Kidney (tissue), 22 donors: ENCODE results near the gene FGD1. TPM values are rescaled to one million over a fixed set of nuclear protein-coding genes. Genes with fewer than 3 reads are reported as not detected.
"Not testable (repeated sequence)": the region's sequence is repeated elsewhere in the genome, so short reads cannot be mapped to it uniquely, and the experiment has no call there.

Experiments
- DNase-seq, 5 donors: peaks; one replicate each; pipeline ENCODE4 v3.0.0-alpha.2; 2013 to 2020
- FAIRE-seq: peaks from 2 replicates; lab custom pipeline; 2012; peaks lifted over from hg19 to GRCh38; lab: Jason Lieb, UNC
- H3K27ac ChIP-seq, 2 donors: one replicate each; pipeline ENCODE4 v1.7.0; 2013; ENCODE audit warnings: low read depth in 2 of 2, low read length in 2 of 2, inconsistent platforms in 1 of 2
- H3K27me3 ChIP-seq: one replicate; pipeline ENCODE4 v1.7.1; 2013; ENCODE audit warnings: low read length, inconsistent platforms; ENCODE audit not compliant: control insufficient read depth, insufficient read depth
- H3K36me3 ChIP-seq, 3 donors: one replicate each; pipeline versions ENCODE4 v1.7.0 to v1.7.1; 2013; ENCODE audit warnings: low read length in 3 of 3, control low read depth in 1 of 3, inconsistent platforms in 1 of 3; ENCODE audit not compliant: insufficient read depth in 3 of 3, control insufficient read depth in 2 of 3
- H3K4me1 ChIP-seq, 3 donors: one replicate each; pipeline versions ENCODE4 v1.7.0 to v1.7.1; 2013; ENCODE audit warnings: low read length in 3 of 3, inconsistent platforms in 1 of 3, low read depth in 1 of 3; ENCODE audit not compliant: control insufficient read depth in 2 of 3, insufficient read depth in 2 of 3
- H3K4me3 ChIP-seq, 3 donors: one replicate each; pipeline versions ENCODE4 v1.7.0 to v1.8.1; 2013; ENCODE audit warnings: low read length in 3 of 3, control low read depth in 1 of 3, inconsistent platforms in 1 of 3
- H3K9ac ChIP-seq, 3 donors: one replicate each; pipeline versions ENCODE4 v1.7.0 to v1.7.1; 2013; ENCODE audit warnings: low read length in 3 of 3, control low read depth in 1 of 3, inconsistent platforms in 1 of 3
- H3K9me3 ChIP-seq, 3 donors: one replicate each; pipeline versions ENCODE4 v1.7.0 to v1.7.1; 2013; ENCODE audit warnings: low read length in 3 of 3, control low read depth in 1 of 3, inconsistent platforms in 1 of 3; ENCODE audit not compliant: control insufficient read depth in 2 of 3, insufficient read depth in 1 of 3
- CTCF ChIP-seq: IDR thresholded peaks from 3 replicates; pipeline ENCODE4 v1.5.1; 2012; ENCODE audit warnings: mild to moderate bottlenecking, moderate library complexity, borderline replicate concordance; ENCODE audit not compliant: insufficient read depth; ENCODE audit errors: extremely low read depth
- intact Hi-C: fragments of 100-400 bp; cut with DNase I; formaldehyde crosslinking; loops from one replicate; pipeline ENCODE4 v1.11.1; 2022
- long read RNA-seq, 10 donors: library from polyadenylated mRNA in 1 of 10; unstranded in 1 of 10; transcript quantifications; one replicate each; pipeline ENCODE4 v2.0.0 and lab custom pipeline, GENCODE V29; 2021 to 2026
- polyA plus RNA-seq: library from polyadenylated mRNA; stranded (reverse); fragments of 350-450 nt; fragmentation: Illumina TruSeq; extraction: RNeasy Lipid Tissue Mini Kit (QIAGEN cat#74804); gene quantifications from one replicate; pipeline ENCODE4 v1.2.3, GENCODE V29; 2014; ENCODE audit warnings: low read depth, low replicate concordance; ENCODE audit not compliant: insufficient read depth
- total RNA-seq: library from RNA; stranded (reverse); fragmentation: NEBNext Ultra II Directional; extraction: Animal tissue kit (Norgen Biotek cat#: 25700); gene quantifications from one replicate; pipeline ENCODE4 v1.2.1, GENCODE V29; 2021
- donor health status: control.
- donor health status: control.
- donor health status: control.
- donor health status: control.
- donor health status: control.
- donor health status: DM: yes; HTN: yes; CAD: no.
- donor health status: Normal renal cell carcinoma (clear cell type).

Gene FGD1
- total RNA-seq (4.7 TPM), polyA plus RNA-seq (2.7 TPM)
- long read RNA-seq, donor 1, full-length matches to known transcripts = 3 of 8 reads
- long read RNA-seq, donor 1, partial matches to known transcripts = 5 of 8 reads
- long read RNA-seq, donor 1, other reads (novel, unspliced or antisense) = 0 of 8 reads
- long read RNA-seq, donor 2, full-length matches to known transcripts = 1 of 1 reads
- long read RNA-seq, donor 2, partial matches to known transcripts = 0 of 1 reads
- long read RNA-seq, donor 2, other reads (novel, unspliced or antisense) = 0 of 1 reads
- long read RNA-seq, donor 3 = 0 reads
- long read RNA-seq, donor 4, full-length matches to known transcripts = 3 of 38 reads
- long read RNA-seq, donor 4, partial matches to known transcripts = 9 of 38 reads
- long read RNA-seq, donor 4, other reads (novel, unspliced or antisense) = 26 of 38 reads
- long read RNA-seq, donor 5 = 0 reads
- long read RNA-seq, donor 6 = 0 reads
- long read RNA-seq, donor 7, partial matches to known transcripts = 1 of 4 reads
- long read RNA-seq, donor 7, other reads (novel, unspliced or antisense) = 3 of 4 reads
- long read RNA-seq, donor 8 = 0 reads
- long read RNA-seq, donor 9 = 0 reads
- long read RNA-seq, donor 10 = 0 reads

GRCh38 chrX:54495814-54496516 is at the start of gene FGD1:
Gene FGD1, minus strand, starts transcription at chrX:54496234. Its CDS starts 802 bp downstream, at chrX:54495432.
- DNase-seq (peak; percentile 79 to 84 (median 83)), FAIRE-seq (no peak)
- H3K36me3 ChIP-seq = no peaks in the 10 kb centered on the region
- H3K27ac ChIP-seq = peak within 1 kb of the TSS; percentile 2 to 22
- peak within 1 kb of the TSS; percentile 59 to 70 (median 65) for H3K4me3 ChIP-seq
- H3K9ac ChIP-seq = peak within 1 kb of the TSS in 1 of 3 donors; percentile 22
- peaks cover 0 to 5% (median 0%) of the 10 kb centered on the region in 3 donors for H3K4me1 ChIP-seq
- no peak for TF ChIP-seq CTCF
- no peaks in the 10 kb centered on the region for H3K27me3 ChIP-seq
- intact Hi-C loops = no loop called here
- H3K9me3 ChIP-seq = no peaks in the 10 kb centered on the region

DNA sequence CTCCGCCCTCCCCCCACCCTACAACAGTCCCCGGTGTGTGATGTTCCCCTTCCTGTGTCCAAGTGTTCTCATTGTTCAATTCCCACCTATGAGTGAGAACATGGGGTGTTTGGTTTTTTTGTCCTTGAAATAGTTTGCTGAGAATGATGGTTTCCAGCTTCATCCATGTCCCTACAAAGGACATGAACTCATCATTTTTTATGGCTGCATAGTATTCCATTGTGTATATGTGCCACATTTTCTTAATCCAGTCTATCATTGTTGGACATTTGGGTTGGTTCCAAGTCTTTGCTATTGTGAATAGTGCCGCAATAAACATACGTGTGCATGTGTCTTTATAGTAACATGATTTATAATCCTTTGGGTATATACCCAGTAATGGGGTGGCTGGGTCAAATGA is 46.2 kb upstream of the FGD1 start:
- H3K4me1 ChIP-seq, H3K9me3 ChIP-seq, H3K27me3 ChIP-seq, H3K9ac ChIP-seq, FAIRE-seq, H3K27ac ChIP-seq, H3K4me3 ChIP-seq, DNase-seq, intact Hi-C loops: not testable (repeated sequence)
- peaks cover 0 to 22% (median 19%) of the 10 kb centered on the region in 3 donors for H3K36me3 ChIP-seq

DNA sequence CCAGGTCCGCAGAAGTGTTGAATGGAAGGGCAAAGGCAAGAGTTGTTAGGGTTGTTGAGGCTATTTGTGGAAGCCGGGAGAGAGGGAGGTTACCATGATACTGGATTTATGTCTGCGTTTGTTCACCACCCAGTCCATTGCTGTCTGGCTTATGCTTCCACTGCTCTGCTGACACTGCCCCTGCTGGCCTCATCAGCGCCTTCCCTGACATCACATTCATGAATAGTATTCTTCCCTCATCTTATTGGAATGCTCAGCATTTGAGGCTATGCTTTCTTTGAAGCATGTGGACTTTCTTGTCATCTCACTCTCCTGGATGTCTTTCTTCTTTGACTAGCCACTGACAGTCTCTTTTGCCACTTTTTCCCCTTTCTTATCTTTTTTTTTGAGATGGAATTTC is 44.3 kb upstream of the FGD1 start:
- no peaks in the 10 kb centered on the region for H3K9me3 ChIP-seq
- intact Hi-C loops = no loop called here
- FAIRE-seq (no peak), DNase-seq (no peak)
- no peak for TF ChIP-seq CTCF
- H3K4me1 ChIP-seq = no peaks in the 10 kb centered on the region
- H3K9ac ChIP-seq = no peak overlapping the region
- H3K4me3 ChIP-seq = no peak overlapping the region
- H3K27ac ChIP-seq = no peak overlapping the region
- no peaks in the 10 kb centered on the region for H3K27me3 ChIP-seq
- peaks cover 0 to 22% (median 19%) of the 10 kb centered on the region in 3 donors for H3K36me3 ChIP-seq
